GM19043 (cell line): ENCODE results near the gene PEF1.

Experiments used
- ATAC-seq: cut with Tn5 transposase; IDR thresholded peaks from one replicate; pipeline ENCODE4 v1.9.1; 2021; ENCODE audit warnings: low read depth; ENCODE audit not compliant: unreplicated experiment

The PEF1 gene

DNA sequence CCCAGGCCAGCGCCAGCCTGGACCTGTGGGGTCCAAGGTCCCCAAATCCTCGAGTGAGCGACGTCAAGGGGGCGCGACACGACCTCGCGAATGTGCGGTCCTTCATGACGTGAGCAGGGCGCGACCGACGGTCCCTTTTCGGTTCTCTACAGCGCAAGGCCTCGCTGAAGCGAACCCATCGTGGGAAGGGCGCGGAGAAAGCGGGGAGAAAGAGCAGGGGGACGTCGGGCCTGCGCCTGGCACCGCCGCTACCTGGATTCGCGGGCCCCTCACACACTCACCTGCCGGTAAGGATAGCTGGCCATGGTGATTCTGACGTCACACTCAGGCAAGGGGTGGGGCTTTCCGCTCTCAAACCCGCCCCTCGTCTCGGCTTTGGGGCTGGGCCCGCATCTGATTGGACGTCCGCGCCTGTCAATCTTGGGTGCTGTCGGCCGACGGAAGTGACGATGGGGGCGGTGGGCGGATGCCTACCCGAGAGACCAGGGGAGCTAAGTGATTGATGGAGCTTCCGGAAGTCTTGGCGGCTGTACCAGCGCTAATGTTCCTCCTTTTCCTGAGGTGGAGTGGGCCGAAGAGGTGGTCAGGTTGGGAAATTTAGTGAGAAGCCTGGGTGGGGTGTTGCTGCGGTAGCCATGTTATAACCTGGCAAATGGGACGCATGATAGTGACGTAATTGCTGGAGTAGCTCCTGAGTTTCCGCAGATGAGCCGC is at the start of gene PEF1:
Gene PEF1 (minus strand): TSS at position 317 of the 714 bp plus-strand sequence. CDS start 12 bp downstream, at position 305.
- peak; percentile 96 for ATAC-seq

DNA sequence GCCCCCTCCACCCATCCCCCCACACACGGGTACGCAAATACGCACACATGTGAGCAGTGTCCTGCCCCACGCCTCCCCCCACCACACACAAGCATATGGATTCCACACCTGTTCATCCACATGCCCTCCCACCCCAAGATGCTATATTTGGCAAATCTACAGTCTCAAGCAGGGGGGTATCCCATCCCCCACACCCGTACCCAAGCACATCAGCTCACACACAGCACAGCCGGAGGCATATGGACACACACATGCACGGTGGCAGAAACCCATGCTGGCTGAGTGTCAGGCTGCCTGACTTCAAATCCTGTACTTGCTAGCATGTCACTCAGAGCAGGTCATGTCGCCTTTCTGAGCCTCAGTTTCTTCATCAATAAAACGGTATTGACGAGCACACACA is 48.6 kb upstream of the PEF1 start:
- ATAC-seq, result no peak

- ATAC-seq, result no peak
Observed at GRCh38 chr1:31691951-31692350, 47.3 kb upstream of the PEF1 start.

DNA sequence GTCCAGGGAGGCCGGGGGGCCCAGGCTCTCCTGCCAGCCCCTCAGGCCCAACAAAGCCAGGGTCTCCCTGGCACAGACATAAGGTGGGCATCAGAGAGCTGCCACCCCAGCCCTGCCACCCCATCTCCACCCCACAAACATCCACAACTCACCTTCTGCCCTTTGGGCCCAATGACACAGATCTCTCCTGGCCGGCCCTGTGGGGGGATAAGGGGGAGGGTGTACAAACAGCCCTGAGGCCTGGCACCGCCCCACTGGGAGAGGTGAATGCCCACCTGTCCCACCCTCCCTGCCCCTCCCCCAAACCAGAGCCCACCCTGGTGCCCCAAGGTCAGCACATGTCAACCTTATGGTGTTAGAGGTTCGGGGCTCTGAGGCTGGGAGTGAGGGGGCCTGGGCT is 46.8 kb upstream of the PEF1 start:
- no peak for ATAC-seq

DNA sequence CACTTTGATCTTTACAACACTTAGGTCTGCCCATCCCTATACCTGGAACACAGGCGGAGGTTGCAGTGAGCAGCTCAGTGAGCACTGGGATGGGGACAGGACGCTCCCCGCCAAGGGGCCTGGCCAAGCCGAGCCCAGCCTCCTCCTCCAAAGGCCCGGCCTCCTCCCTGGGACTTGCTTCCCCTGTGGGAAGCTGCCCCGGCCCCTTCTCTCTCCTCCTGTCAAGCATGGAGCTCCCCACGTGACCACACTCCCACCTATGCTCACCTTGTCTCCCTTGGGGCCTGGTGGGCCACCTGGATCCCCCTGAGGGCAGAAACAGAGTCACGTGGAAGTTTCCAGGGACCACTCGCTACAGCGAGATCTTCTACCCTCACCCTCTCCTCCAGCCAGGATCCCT is 46.2 kb upstream of the PEF1 start:
- ATAC-seq, result no peak

DNA sequence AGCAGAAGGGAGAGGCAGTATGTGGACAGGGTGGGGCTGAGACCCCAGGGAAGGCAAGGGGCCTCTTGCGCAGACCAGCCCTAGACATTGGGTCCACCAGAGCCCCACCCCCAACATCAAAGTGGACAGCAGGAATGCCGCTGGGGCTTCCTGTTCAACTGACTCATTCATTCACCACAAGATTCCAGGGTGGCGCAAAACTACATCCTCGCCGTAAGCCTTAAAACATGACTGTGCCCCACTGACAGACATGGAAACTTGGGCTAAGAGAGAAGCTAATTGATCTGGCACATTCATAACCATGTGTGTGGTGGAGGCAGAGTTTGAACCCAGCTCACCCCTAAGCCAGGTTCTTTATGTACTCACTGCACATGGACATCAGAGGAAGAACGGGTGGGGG is 45.2 kb upstream of the PEF1 start:
- no peak for ATAC-seq

- ATAC-seq, result no peak
Observed at GRCh38 chr1:31689379-31689778, 44.7 kb upstream of the PEF1 start.

DNA sequence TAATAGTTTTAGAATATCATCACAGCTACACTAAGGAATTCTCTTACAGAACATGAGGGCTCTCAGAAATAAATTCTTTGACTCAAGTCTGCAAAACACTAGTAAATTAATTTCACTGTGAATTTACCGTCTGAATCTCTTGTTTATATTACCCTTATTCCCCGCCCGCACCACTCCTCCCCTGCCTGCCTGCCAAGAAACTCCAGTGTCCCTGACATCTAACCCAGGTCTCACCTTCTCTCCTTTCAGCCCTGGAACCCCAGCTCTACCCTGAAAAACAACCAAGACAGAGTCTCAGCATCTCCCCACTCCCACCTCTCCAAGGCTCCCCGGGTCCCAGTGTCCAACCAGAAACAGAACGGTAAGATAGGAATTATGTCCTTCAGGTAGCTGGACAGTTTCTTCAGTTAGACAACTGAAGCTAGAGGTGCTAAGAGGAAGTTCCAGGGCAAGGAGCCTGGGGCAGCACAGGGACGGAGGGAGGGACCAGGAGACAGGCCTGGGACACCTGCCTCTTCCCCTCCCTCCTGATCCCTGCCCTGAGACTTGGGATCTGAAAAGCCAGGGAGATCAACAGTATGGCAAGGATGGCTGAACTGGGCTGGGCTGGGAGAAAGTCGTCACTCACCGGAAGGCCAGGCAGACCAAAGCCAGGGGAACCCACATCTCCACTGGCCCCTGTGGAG is 43.7 kb upstream of the PEF1 start:
- ATAC-seq, result no peak

DNA sequence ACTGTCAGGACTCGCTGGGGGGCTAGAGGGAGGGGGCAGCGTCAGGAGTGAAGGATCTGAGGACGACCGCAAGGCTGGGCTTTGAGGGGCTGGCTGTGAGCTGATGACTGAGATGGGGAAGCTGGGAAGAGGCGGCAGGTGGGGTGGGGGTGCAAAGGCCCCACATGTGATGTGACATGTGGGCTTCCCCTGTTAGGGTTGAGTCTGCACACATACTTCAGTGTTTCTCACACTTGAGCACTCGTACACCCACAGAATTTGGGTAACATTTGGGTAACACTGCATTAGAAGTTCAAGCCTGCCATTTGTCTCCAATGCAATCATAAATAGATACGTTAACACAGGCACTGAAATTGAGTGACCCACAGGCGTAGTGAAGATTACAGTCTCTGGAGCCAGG is 42.9 kb upstream of the PEF1 start:
- ATAC-seq, result no peak

DNA sequence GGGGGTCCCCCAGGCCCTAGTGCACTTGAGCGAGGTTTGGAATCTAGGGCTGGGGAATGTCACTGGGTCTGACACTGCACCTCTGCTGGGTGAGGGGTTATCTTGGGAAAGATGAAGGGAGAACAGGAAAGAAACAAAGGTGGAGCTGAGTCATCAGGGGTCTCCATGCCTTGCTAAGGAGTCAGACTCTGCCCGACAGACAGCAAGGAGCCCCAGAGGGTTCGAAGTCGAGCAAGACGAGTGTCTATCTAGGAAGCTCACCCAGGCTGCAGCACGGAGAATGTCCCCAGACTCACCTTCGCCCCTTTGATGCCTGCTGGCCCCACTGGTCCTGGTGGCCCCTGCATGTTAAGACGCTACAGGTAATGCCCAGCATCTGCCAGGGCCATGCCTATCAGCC is 41.1 kb upstream of the PEF1 start:
- ATAC-seq, result no peak

- ATAC-seq, result no peak
Observed at GRCh38 chr1:31683997-31684396, 39.3 kb upstream of the PEF1 start.

DNA sequence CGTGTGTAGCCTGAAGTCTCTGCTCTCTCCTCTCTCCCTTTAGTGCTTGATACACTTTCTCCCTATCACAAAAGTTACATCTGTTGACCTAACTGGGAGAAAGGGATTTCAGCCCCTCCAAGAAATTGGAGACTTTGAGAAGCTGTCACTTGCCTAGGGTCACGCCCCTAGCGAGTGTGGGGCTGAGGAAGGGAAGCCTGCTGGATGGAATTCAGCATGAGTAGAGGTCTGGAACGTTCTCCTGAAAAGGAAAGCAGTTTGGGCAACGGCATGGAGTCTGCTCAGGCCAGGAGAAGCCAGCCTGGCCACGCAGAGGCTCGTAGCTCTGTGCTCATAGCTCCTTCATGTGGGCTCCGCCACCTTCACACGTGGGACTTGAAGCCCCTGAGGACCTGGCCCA is 36.7 kb upstream of the PEF1 start:
- no peak for ATAC-seq

DNA sequence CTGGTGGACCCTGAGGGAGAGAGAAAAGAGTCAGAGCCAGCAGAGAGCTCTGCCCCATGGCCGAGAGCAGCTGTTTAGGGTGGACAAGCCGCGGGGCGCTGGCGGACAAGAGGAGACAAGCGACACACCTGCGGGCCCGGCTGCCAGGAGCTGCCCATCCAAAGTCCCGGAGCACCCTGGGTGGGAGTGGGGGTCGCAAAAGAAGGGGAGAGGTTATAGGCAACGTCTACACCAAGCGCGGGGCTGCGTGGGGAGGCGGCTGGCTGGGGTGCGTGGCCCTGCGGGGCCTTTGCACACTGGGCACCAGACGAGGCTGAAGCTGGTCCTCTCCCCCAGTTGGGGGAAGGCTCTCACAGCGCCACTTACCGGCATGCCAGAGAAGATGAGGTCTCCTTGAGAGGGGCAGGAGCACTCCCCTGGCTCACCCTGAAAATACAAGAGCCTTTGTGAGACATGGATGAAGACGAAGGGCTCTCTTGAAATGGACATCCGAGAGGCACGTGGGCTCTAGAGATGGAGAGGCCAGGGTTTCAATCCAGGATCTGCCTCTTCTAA is 35.1 kb upstream of the PEF1 start:
- no peak for ATAC-seq

DNA sequence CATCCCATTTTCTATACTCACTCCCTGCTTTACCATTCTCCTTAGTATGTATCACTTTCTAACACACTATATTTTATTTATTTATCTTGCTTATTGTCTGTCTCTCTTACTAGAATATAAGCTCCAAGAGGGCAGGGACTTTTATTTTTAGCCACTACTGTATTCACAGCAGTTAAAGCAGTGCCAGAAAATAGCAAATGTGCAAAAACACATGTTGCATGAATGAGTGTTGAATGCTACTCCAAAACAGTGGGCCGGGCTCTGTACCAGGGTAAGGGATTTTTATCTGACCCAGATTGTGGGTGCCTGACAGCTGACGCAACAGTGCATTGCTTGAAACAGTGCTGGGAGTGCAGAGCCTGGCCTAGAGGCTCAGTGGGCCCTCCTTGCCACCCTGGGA is 34.4 kb upstream of the PEF1 start:
- ATAC-seq, result no peak

DNA sequence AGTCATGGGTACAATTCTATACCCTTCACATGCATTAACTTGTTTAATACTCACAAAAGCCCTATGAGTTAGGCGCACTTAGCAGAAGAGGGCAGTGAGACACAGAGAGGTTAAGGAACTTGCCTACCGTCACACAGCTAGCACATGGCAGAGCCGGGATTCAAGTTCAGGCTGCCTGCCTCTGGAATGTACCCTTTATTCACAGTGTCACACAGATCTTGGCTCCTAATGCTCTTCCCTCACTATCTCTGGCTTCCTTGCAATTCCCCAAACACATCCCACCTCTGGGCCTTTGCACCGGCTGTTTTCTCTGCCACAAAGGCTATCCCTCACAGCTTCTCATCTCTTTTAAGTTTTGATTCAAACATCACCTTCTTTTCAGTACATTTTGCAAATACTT is 34.0 kb upstream of the PEF1 start:
- ATAC-seq, result no peak

DNA sequence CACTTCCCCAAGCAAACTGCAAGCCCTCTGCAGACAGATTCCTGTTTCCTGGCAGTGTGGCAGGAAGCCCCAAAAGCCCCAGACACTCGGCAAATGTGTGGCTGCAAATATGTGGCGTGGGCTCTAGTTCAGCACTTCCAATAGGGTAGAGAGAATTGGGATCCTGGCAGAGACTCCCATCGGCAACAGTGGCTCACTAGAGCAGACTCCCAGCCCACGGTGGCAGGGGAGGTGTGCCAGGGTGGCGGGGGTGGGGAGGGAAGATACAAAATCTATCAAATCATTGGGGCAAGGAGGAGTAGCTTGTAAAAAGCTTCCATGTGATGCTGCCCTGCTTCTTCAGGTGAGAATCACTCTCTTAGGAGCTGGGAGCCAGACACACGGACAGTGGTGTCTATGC is 33.3 kb upstream of the PEF1 start:
- no peak for ATAC-seq

- no peak for ATAC-seq
Observed at GRCh38 chr1:31677401-31677800, 32.7 kb upstream of the PEF1 start.

GRCh38 chr1:31675756-31676155 is 31.1 kb upstream of the PEF1 start:
- ATAC-seq, result no peak

DNA sequence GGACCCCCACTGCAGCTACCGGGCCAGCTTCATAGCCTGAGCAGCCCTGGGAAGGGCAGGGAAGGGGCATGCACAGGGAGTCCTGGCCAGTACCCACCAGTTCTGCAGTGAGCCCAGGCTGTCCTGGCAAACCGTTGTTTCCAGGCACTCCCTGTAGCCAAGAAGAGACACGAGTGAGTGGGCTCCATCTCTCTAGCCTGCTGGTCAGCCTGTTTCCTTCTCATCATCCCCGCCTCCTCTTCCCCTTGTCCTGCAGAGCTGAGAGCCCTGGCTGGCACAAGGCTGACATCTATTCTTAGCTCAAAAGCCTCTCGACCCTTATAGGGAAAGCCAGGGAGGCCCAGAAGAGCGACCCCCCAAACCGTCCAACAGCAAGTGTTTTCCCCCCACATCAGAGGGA is 30.5 kb upstream of the PEF1 start:
- ATAC-seq, result no peak

DNA sequence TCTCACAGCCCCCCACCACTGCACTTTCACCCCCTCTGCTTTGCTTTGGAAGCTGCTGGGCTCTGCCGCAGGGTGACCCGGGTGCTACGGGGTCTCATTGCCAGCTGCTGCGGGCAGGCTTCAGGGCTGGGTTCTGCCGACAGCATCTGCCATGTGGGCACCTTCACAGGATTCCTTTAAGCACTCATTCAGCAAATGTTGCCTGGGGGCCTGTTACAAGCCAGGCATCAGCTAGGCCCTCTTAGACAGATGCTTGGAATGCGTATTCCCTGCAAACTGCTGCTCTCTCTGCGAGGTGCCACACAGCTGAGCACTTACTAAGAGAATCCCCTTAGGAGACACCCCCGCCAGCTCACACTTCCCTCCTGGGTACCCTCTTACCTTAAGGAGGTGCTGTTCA is 29.9 kb upstream of the PEF1 start:
- no peak for ATAC-seq

DNA sequence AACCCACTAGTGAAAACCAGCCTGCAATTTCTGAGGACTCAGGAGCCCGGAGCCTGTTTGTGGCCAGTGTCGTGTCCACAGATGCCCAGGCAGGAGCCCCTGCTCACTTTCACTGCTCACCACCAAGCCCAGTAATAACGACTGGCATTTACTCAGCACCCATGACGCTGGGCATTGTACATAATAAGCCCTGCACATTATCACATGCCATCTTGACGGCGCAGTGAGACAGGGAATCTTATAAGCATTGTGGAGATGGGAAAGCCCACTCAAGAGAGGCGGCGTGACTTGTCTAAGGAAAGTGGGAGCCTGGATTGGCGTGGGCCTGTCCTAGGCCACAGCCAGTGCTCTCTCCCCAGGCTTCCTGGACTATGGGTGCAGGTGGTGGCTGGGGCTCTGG is 28.8 kb upstream of the PEF1 start:
- ATAC-seq, result no peak

GRCh38 chr1:31672986-31673385 is 28.3 kb upstream of the PEF1 start:
- no peak for ATAC-seq
